RWPE2 (cell line): Measurements from ENCODE around the gene SAMD9L.

Experiments
- ATAC-seq: fragments of 200-7000 bp; cut with Tn5 transposase; 3 replicates; pipeline ENCODE4 v1.9.1; 2021; ENCODE audit warnings: low read depth
- DNase-seq: peaks from one replicate; pipeline ENCODE4 v3.0.0-alpha.2; 2020; ENCODE audit warnings: low spot score
- H3K27ac ChIP-seq: fragments of 450-650 bp; 2 replicates; pipeline ENCODE4 v1.5.1; 2017; ENCODE audit warnings: mild to moderate bottlenecking; ENCODE audit not compliant: poor library complexity, severe bottlenecking
- H3K27me3 ChIP-seq: fragments of 250-450 bp; sonication (Bioruptor Pico); 2 replicates; pipeline ENCODE4 v1.5.1; 2021; ENCODE audit warnings: mild to moderate bottlenecking, moderate library complexity; ENCODE audit not compliant: insufficient read depth, poor library complexity, severe bottlenecking
- H3K36me3 ChIP-seq: fragments of 250-450 bp; sonication (Bioruptor Pico); 2 replicates; pipeline ENCODE4 v1.5.1; 2020; ENCODE audit warnings: low read depth, mild to moderate bottlenecking, moderate library complexity
- H3K4me1 ChIP-seq: fragments of 250-450 bp; sonication (Bioruptor Pico); 2 replicates; pipeline ENCODE4 v1.5.1; 2021; ENCODE audit warnings: mild to moderate bottlenecking, moderate library complexity; ENCODE audit not compliant: insufficient read depth, poor library complexity, severe bottlenecking
- H3K4me3 ChIP-seq: fragments of 250-450 bp; sonication (Bioruptor Pico); 2 replicates; pipeline ENCODE4 v1.5.1; 2021; ENCODE audit warnings: mild to moderate bottlenecking, moderate library complexity; ENCODE audit not compliant: severe bottlenecking
- H3K9me3 ChIP-seq: fragments of 250-450 bp; sonication (Bioruptor Pico); 2 replicates; pipeline ENCODE4 v1.5.1; 2021; ENCODE audit warnings: mild to moderate bottlenecking, moderate library complexity; ENCODE audit not compliant: severe bottlenecking
- CTCF ChIP-seq: fragments of 450-650 bp; IDR thresholded peaks from one replicate; pipeline ENCODE4 v1.5.1; 2017; ENCODE audit warnings: mild to moderate bottlenecking, moderate library complexity; ENCODE audit not compliant: poor library complexity, severe bottlenecking

Gene SAMD9L

GRCh38 chr7:93160410-93160809 is 12.2 kb upstream of the SAMD9L start:
- no peaks in the 10 kb centered on the region for H3K4me1 ChIP-seq
- H3K36me3 ChIP-seq = no peaks in the 10 kb centered on the region
- no peaks in the 10 kb centered on the region for H3K27me3 ChIP-seq
- H3K9me3 ChIP-seq = peaks cover 1% of the 10 kb centered on the region
- no peak for TF ChIP-seq CTCF
- DNase-seq (no peak), ATAC-seq (no peak)
- no peak overlapping the region for H3K4me3 ChIP-seq
- no peak overlapping the region for H3K27ac ChIP-seq

- no peak for ATAC-seq
- Histone ChIP-seq H3K27me3 (no peaks in the 10 kb centered on the region), H3K27ac (no peak overlapping the region), H3K4me3 (no peak overlapping the region), H3K9me3 (peaks cover 1% of the 10 kb centered on the region), H3K4me1 (no peaks in the 10 kb centered on the region), H3K36me3 (no peaks in the 10 kb centered on the region)
- no peak for DNase-seq
- no peak for TF ChIP-seq CTCF
Measured at GRCh38 chr7:93159490-93159889, 11.3 kb upstream of the SAMD9L start.

GRCh38 chr7:93156884-93157283 is 8.7 kb upstream of the SAMD9L start:
- Histone ChIP-seq H3K27me3 (no peaks in the 10 kb centered on the region), H3K4me3 (no peak overlapping the region), H3K36me3 (no peaks in the 10 kb centered on the region), H3K4me1 (no peaks in the 10 kb centered on the region), H3K27ac (no peak overlapping the region), H3K9me3 (peaks cover 1% of the 10 kb centered on the region)
- ATAC-seq (no peak), DNase-seq (no peak)
- TF ChIP-seq CTCF = no peak

GRCh38 chr7:93150200-93150835 is 2.1 kb upstream of the SAMD9L start:
- no peak for TF ChIP-seq CTCF
- no peak for DNase-seq

GRCh38 chr7:93148727-93149126 is 542 bp upstream of the SAMD9L start:
- H3K27ac ChIP-seq = no peak overlapping the region
- DNase-seq = no peak
- ATAC-seq = no peak
- no peaks in the 10 kb centered on the region for H3K27me3 ChIP-seq
- no peaks in the 10 kb centered on the region for H3K36me3 ChIP-seq
- TF ChIP-seq CTCF = no peak
- no peak overlapping the region for H3K4me3 ChIP-seq
- peaks cover 5% of the 10 kb centered on the region for H3K4me1 ChIP-seq
- no peaks in the 10 kb centered on the region for H3K9me3 ChIP-seq

More at GRCh38 chr7:93150200-93150835, 2.1 kb upstream of the SAMD9L start:
- Histone ChIP-seq H3K4me1 (peaks cover 5% of the 10 kb centered on the region), H3K4me3 (no peak overlapping the region), H3K27me3 (no peaks in the 10 kb centered on the region), H3K27ac (no peak overlapping the region), H3K9me3 (no peaks in the 10 kb centered on the region), H3K36me3 (no peaks in the 10 kb centered on the region)
- ATAC-seq = peak; percentile 66
